ENCODE results near the gene CYP26B1.
A peak's percentile ranks its signal among the peaks of the same experiment; 100 is the strongest.

CYP26B1 gene

DNA sequence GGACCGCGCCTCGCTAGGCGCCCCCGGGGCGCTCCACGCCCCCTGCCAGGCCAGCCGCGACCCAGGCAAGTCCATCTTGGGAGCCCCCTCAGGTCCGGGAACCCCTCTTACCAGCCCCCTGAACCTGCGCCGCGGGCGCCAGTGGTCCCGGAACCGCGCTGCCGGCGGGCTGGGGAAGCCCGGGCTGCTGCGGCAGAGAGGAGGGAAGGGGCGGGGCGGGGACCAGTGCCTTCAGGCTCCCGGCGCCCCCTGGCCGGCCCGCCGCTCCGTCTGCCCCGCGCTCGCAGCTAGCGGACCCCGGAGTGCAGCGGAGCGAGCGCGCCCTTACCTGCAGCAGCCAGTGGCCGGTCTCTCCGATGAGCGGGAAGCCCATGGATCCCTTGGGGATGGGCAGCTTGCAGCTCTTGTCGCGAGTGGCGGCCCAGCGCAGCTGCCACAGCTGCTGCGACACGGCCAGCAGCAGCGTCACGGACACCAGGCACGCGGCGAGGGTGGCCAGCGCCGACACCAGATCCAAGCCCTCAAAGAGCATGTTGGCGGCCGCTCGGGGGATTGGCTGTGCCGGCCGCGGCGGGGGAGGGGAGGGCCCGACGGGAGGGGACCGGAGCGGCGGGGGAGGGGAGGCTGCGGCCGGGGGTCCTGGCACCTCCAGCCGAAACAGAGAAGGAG is at the start of gene CYP26B1:
TSS of gene CYP26B1 (minus strand) at position 560 of the 669 bp plus-strand sequence. CDS start at position 532, 28 bp downstream.
- peaks cover 54% of the 10 kb centered on the region for H3K4me1 ChIP-seq (ENCODE audit: control insufficient read depth, insufficient read depth, low read length)
- H3K9ac ChIP-seq (ENCODE audit: low read length), result no peak within 1 kb of the TSS
- peak within 1 kb of the TSS; percentile 19 for H3K4me3 ChIP-seq (ENCODE audit: low read length)
- no peaks in the 10 kb centered on the region for H3K36me3 ChIP-seq (ENCODE audit: control insufficient read depth, insufficient read depth, low read length)
- H3K27me3 ChIP-seq (ENCODE audit: control insufficient read depth, insufficient read depth, low read length), result peaks cover 87% of the 10 kb centered on the region
- no peaks in the 10 kb centered on the region for H3K9me3 ChIP-seq (ENCODE audit: control insufficient read depth, low read length)

- H3K27me3 ChIP-seq (ENCODE audit: control insufficient read depth, insufficient read depth, low read length), result no peaks in the 10 kb centered on the region
- no peaks in the 10 kb centered on the region for H3K36me3 ChIP-seq (ENCODE audit: control insufficient read depth, insufficient read depth, low read length)
- no peak overlapping the region for H3K4me3 ChIP-seq (ENCODE audit: low read length)
- no peaks in the 10 kb centered on the region for H3K9me3 ChIP-seq (ENCODE audit: control insufficient read depth, low read length)
- no peak overlapping the region for H3K9ac ChIP-seq (ENCODE audit: low read length)
- H3K4me1 ChIP-seq (ENCODE audit: control insufficient read depth, insufficient read depth, low read length), result peaks cover 7% of the 10 kb centered on the region
These were observed 46.1 kb upstream of the CYP26B1 start for GRCh38 chr2:72193723-72194122.

GRCh38 chr2:72191441-72191840 is 43.8 kb upstream of the CYP26B1 start:
- no peaks in the 10 kb centered on the region for H3K9me3 ChIP-seq (ENCODE audit: control insufficient read depth, low read length)
- no peak overlapping the region for H3K9ac ChIP-seq (ENCODE audit: low read length)
- no peaks in the 10 kb centered on the region for H3K36me3 ChIP-seq (ENCODE audit: control insufficient read depth, insufficient read depth, low read length)
- H3K4me1 ChIP-seq (ENCODE audit: control insufficient read depth, insufficient read depth, low read length), result no peaks in the 10 kb centered on the region
- H3K27me3 ChIP-seq (ENCODE audit: control insufficient read depth, insufficient read depth, low read length), result no peaks in the 10 kb centered on the region
- H3K4me3 ChIP-seq (ENCODE audit: low read length), result no peak overlapping the region

GRCh38 chr2:72185206-72185605 is 37.5 kb upstream of the CYP26B1 start:
- H3K4me1 ChIP-seq (ENCODE audit: control insufficient read depth, insufficient read depth, low read length), result peaks cover 32% of the 10 kb centered on the region
- H3K4me3 ChIP-seq (ENCODE audit: low read length), result no peak overlapping the region
- no peaks in the 10 kb centered on the region for H3K36me3 ChIP-seq (ENCODE audit: control insufficient read depth, insufficient read depth, low read length)
- no peaks in the 10 kb centered on the region for H3K9me3 ChIP-seq (ENCODE audit: control insufficient read depth, low read length)
- no peak overlapping the region for H3K9ac ChIP-seq (ENCODE audit: low read length)
- H3K27me3 ChIP-seq (ENCODE audit: control insufficient read depth, insufficient read depth, low read length), result no peaks in the 10 kb centered on the region

DNA sequence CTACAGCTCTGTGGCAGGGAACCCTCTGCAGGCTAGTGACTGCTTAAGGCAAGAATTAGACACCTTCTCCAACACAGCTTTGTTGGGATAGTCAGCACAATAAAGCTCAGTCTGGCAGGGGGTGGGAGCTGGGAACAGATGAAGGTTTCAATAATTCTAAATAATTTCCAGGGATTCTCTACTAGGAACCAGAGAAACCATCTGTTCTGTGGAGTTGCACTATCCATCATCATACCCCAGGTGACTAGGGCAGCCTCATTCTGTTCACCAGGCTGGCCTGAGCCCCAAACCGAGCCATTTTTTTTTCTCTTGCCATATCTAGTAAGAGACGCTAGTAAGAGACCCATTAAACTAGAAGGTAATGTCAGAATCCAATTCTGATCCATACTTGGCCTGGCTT is 35.8 kb upstream of the CYP26B1 start:
- H3K27me3 ChIP-seq (ENCODE audit: control insufficient read depth, insufficient read depth, low read length), result no peaks in the 10 kb centered on the region
- no peaks in the 10 kb centered on the region for H3K36me3 ChIP-seq (ENCODE audit: control insufficient read depth, insufficient read depth, low read length)
- no peak overlapping the region for H3K9ac ChIP-seq (ENCODE audit: low read length)
- no peak overlapping the region for H3K4me3 ChIP-seq (ENCODE audit: low read length)
- H3K4me1 ChIP-seq (ENCODE audit: control insufficient read depth, insufficient read depth, low read length), result peaks cover 32% of the 10 kb centered on the region
- H3K9me3 ChIP-seq (ENCODE audit: control insufficient read depth, low read length), result no peaks in the 10 kb centered on the region

GRCh38 chr2:72183016-72183415 is 35.4 kb upstream of the CYP26B1 start:
- Histone ChIP-seq H3K9ac (ENCODE audit: low read length) (no peak overlapping the region), H3K27me3 (ENCODE audit: control insufficient read depth, insufficient read depth, low read length) (no peaks in the 10 kb centered on the region), H3K4me1 (ENCODE audit: control insufficient read depth, insufficient read depth, low read length) (peaks cover 32% of the 10 kb centered on the region), H3K4me3 (ENCODE audit: low read length) (no peak overlapping the region), H3K36me3 (ENCODE audit: control insufficient read depth, insufficient read depth, low read length) (no peaks in the 10 kb centered on the region), H3K9me3 (ENCODE audit: control insufficient read depth, low read length) (no peaks in the 10 kb centered on the region)

GRCh38 chr2:72182547-72182946 is 34.9 kb upstream of the CYP26B1 start:
- Histone ChIP-seq H3K4me3 (ENCODE audit: low read length) (no peak overlapping the region), H3K36me3 (ENCODE audit: control insufficient read depth, insufficient read depth, low read length) (no peaks in the 10 kb centered on the region), H3K4me1 (ENCODE audit: control insufficient read depth, insufficient read depth, low read length) (peaks cover 32% of the 10 kb centered on the region), H3K9ac (ENCODE audit: low read length) (no peak overlapping the region), H3K27me3 (ENCODE audit: control insufficient read depth, insufficient read depth, low read length) (no peaks in the 10 kb centered on the region), H3K9me3 (ENCODE audit: control insufficient read depth, low read length) (no peaks in the 10 kb centered on the region)

DNA sequence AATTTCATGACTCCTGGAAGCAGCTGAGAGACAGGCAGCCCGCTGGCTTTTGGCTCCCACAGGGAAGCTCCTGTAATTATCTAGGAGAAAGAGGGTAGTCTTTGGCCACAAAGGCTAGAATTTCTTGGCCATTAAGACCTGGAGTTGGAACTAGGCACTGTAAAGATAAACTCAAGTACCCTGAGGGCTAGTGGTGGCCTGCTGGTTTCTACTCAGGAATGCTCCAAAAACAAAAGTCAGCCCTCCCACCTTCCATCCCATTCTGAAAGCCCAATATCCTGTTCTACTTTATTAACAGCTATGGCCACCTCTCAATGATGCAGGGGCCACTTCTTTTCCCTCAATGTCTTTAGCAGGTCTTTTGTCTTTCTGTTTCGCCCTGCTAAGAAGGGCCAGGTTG is 34.0 kb upstream of the CYP26B1 start:
- Histone ChIP-seq H3K36me3 (ENCODE audit: control insufficient read depth, insufficient read depth, low read length) (no peaks in the 10 kb centered on the region), H3K9me3 (ENCODE audit: control insufficient read depth, low read length) (no peaks in the 10 kb centered on the region), H3K27me3 (ENCODE audit: control insufficient read depth, insufficient read depth, low read length) (no peaks in the 10 kb centered on the region), H3K4me3 (ENCODE audit: low read length) (no peak overlapping the region), H3K9ac (ENCODE audit: low read length) (no peak overlapping the region), H3K4me1 (ENCODE audit: control insufficient read depth, insufficient read depth, low read length) (peaks cover 32% of the 10 kb centered on the region)

- H3K4me3 ChIP-seq (ENCODE audit: low read length), result no peak overlapping the region
- H3K9me3 ChIP-seq (ENCODE audit: control insufficient read depth, low read length), result no peaks in the 10 kb centered on the region
- no peak overlapping the region for H3K9ac ChIP-seq (ENCODE audit: low read length)
- H3K27me3 ChIP-seq (ENCODE audit: control insufficient read depth, insufficient read depth, low read length), result no peaks in the 10 kb centered on the region
- peaks cover 31% of the 10 kb centered on the region for H3K4me1 ChIP-seq (ENCODE audit: control insufficient read depth, insufficient read depth, low read length)
- no peaks in the 10 kb centered on the region for H3K36me3 ChIP-seq (ENCODE audit: control insufficient read depth, insufficient read depth, low read length)
These were observed 32.7 kb upstream of the CYP26B1 start for GRCh38 chr2:72180351-72180750.

GRCh38 chr2:72178551-72178950 is 30.9 kb upstream of the CYP26B1 start:
- no peaks in the 10 kb centered on the region for H3K36me3 ChIP-seq (ENCODE audit: control insufficient read depth, insufficient read depth, low read length)
- H3K4me1 ChIP-seq (ENCODE audit: control insufficient read depth, insufficient read depth, low read length), result peaks cover 15% of the 10 kb centered on the region
- H3K9ac ChIP-seq (ENCODE audit: low read length), result no peak overlapping the region
- H3K9me3 ChIP-seq (ENCODE audit: control insufficient read depth, low read length), result no peaks in the 10 kb centered on the region
- H3K4me3 ChIP-seq (ENCODE audit: low read length), result no peak overlapping the region
- H3K27me3 ChIP-seq (ENCODE audit: control insufficient read depth, insufficient read depth, low read length), result no peaks in the 10 kb centered on the region

GRCh38 chr2:72176281-72176680 is 28.6 kb upstream of the CYP26B1 start:
- no peak overlapping the region for H3K4me3 ChIP-seq (ENCODE audit: low read length)
- no peaks in the 10 kb centered on the region for H3K27me3 ChIP-seq (ENCODE audit: control insufficient read depth, insufficient read depth, low read length)
- H3K4me1 ChIP-seq (ENCODE audit: control insufficient read depth, insufficient read depth, low read length), result no peaks in the 10 kb centered on the region
- H3K9me3 ChIP-seq (ENCODE audit: control insufficient read depth, low read length), result no peaks in the 10 kb centered on the region
- no peak overlapping the region for H3K9ac ChIP-seq (ENCODE audit: low read length)
- H3K36me3 ChIP-seq (ENCODE audit: control insufficient read depth, insufficient read depth, low read length), result no peaks in the 10 kb centered on the region

DNA sequence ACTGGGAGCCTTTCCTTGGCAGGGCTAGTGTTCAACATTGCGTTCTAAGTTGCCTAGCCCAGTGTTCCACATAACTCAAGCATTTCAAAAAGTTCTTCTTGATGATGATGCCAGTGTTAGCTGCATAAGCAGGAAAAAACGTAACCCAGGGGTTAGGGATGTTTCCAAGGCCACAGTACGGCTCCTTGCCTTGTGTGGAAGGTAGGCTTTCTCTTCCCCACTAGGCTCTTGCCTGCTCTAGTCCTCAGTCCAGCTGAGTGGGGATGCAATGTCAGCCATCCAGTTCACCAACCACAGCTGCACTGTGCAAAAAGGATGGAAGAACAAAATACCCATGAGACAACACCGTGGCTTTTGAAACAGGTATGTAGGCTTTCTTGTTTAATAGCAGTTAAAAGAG is 28.0 kb upstream of the CYP26B1 start:
- no peak overlapping the region for H3K9ac ChIP-seq (ENCODE audit: low read length)
- H3K4me3 ChIP-seq (ENCODE audit: low read length), result no peak overlapping the region
- H3K4me1 ChIP-seq (ENCODE audit: control insufficient read depth, insufficient read depth, low read length), result no peaks in the 10 kb centered on the region
- no peaks in the 10 kb centered on the region for H3K36me3 ChIP-seq (ENCODE audit: control insufficient read depth, insufficient read depth, low read length)
- no peaks in the 10 kb centered on the region for H3K9me3 ChIP-seq (ENCODE audit: control insufficient read depth, low read length)
- H3K27me3 ChIP-seq (ENCODE audit: control insufficient read depth, insufficient read depth, low read length), result no peaks in the 10 kb centered on the region
